Adipose tissue (tissue), 3 donors: ENCODE data around the gene FLT4. TPM values are rescaled to one million over a fixed set of nuclear protein-coding genes. Genes with fewer than 3 reads are reported as not detected.

Source experiments
- H3K27ac ChIP-seq: one replicate; pipeline ENCODE4 v1.5.1; 2013; ENCODE audit warnings: low read depth, low read length
- WGBS, 3 donors: extraction: QIAGEN DNeasy Blood & Tissue Kit; methylation state at CpG; one replicate each; pipeline ENCODE4 v1.1.7; 2013; 5-methylcytosine and 5-hydroxymethylcytosine counted together
- polyA plus RNA-seq, 3 donors: library from polyadenylated mRNA; stranded (reverse); fragments of 200-250 nt; gene quantifications; one replicate each; pipeline ENCODE4 v1.2.3, GENCODE V29; 2013
- donor health status: healthy with polysubstance abuse.
- donor health status: Bipolar disorder and iron deficiency.
- donor health status: healthy.

The FLT4 gene
- polyA plus RNA-seq, 3 donors: 2.9 to 24.7 (median 13.1) TPM

GRCh38 chr5:180645274-180646204, 3.9 kb downstream of the FLT4 start:
- H3K27ac ChIP-seq: no peak overlapping the region
- WGBS, 3 donors: 42 to 53% (median 51%) methylated on average over 34 of the region's 34 CpGs

- 60 to 65% (median 61%) methylated on average over 14 of the region's 14 CpGs for WGBS, 3 donors
- no peak overlapping the region for H3K27ac ChIP-seq
Measured at GRCh38 chr5:180644825-180645273, 4.6 kb downstream of the FLT4 start.

- 73 to 80% (median 79%) methylated on average over 20 of the region's 20 CpGs for WGBS, 3 donors
- no peak overlapping the region for H3K27ac ChIP-seq
Measured at GRCh38 chr5:180644129-180644824, 5.1 kb downstream of the FLT4 start.

GRCh38 chr5:180643191-180643851, 6.1 kb downstream of the FLT4 start:
- 64 to 71% (median 69%) methylated on average over 17 of the region's 17 CpGs for WGBS, 3 donors
- H3K27ac ChIP-seq: no peak overlapping the region

GRCh38 chr5:180642779-180643178, 6.6 kb downstream of the FLT4 start:
- H3K27ac ChIP-seq: no peak overlapping the region
- WGBS, 3 donors: 76 to 82% (median 76%) methylated on average over 9 of the region's 9 CpGs

- H3K27ac ChIP-seq: no peak overlapping the region
- WGBS, 3 donors: 76 to 88% (median 83%) methylated on average over 16 of the region's 16 CpGs
Measured at GRCh38 chr5:180642181-180642775, 7.1 kb downstream of the FLT4 start.

GRCh38 chr5:180641566-180641900, 7.9 kb downstream of the FLT4 start:
- H3K27ac ChIP-seq: no peak overlapping the region
- WGBS, 3 donors: 85 to 93% (median 90%) methylated on average over 5 to 6 of the region's 6 CpGs

- 77 to 89% (median 83%) methylated on average over 19 of the region's 19 CpGs for WGBS, 3 donors
- H3K27ac ChIP-seq: no peak overlapping the region
Measured at GRCh38 chr5:180640861-180641565, 8.4 kb downstream of the FLT4 start.

GRCh38 chr5:180640611-180640860, 8.9 kb downstream of the FLT4 start:
- 43 to 70% (median 48%) methylated on average over 6 of the region's 6 CpGs for WGBS, 3 donors
- no peak overlapping the region for H3K27ac ChIP-seq

GRCh38 chr5:180639741-180640610, 9.4 kb downstream of the FLT4 start:
- WGBS, 3 donors: 60 to 72% (median 62%) methylated on average over 26 to 27 of the region's 27 CpGs
- H3K27ac ChIP-seq: no peak overlapping the region

GRCh38 chr5:180639287-180639686, 10.1 kb downstream of the FLT4 start:
- WGBS, 3 donors: 53 to 64% (median 56%) methylated on average over 3 of the region's 3 CpGs
- H3K27ac ChIP-seq: no peak overlapping the region

- 54 to 77% (median 74%) methylated on average over 20 of the region's 20 CpGs for WGBS, 3 donors
- no peak overlapping the region for H3K27ac ChIP-seq
Measured at GRCh38 chr5:180637962-180638680, 11.3 kb downstream of the FLT4 start.

- WGBS, 3 donors: 65 to 72% (median 70%) methylated on average over 18 of the region's 18 CpGs
- no peak overlapping the region for H3K27ac ChIP-seq
Measured at GRCh38 chr5:180636403-180637075, 12.9 kb downstream of the FLT4 start.

GRCh38 chr5:180636016-180636402, 13.4 kb downstream of the FLT4 start:
- no peak overlapping the region for H3K27ac ChIP-seq
- WGBS, 3 donors: 77 to 91% (median 85%) methylated on average over 8 of the region's 8 CpGs

- 70 to 80% (median 75%) methylated on average over 14 of the region's 14 CpGs for WGBS, 3 donors
- H3K27ac ChIP-seq: no peak overlapping the region
Measured at GRCh38 chr5:180633283-180634177, 15.9 kb downstream of the FLT4 start.
